ENCODE results near the gene JAKMIP3. TPM values are rescaled to one million over a fixed set of nuclear protein-coding genes. Genes with fewer than 3 reads are reported as not detected.

JAKMIP3 gene
- total RNA-seq, 1 donor from 2014 or later, result not detected

DNA sequence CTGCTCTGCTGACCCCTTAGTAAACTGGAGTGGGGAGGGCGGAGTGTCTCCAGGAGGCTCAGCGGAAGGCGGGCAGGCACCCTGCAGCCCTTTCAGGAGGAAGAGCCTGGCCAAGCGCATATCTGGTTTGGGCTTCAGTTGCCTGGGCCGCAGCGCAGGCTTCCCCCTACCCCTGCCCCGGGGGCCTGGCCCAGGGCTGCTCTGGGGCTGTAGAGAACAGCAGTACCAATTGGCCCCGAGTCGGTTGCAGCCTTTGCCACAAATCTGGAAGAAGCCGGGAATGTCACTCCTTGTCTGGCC lies 28.1 kb upstream of the JAKMIP3 start:
- DNase-seq (ENCODE audit: low spot score in 2 of 2), result no peak
- TF ChIP-seq, protein P1, sequence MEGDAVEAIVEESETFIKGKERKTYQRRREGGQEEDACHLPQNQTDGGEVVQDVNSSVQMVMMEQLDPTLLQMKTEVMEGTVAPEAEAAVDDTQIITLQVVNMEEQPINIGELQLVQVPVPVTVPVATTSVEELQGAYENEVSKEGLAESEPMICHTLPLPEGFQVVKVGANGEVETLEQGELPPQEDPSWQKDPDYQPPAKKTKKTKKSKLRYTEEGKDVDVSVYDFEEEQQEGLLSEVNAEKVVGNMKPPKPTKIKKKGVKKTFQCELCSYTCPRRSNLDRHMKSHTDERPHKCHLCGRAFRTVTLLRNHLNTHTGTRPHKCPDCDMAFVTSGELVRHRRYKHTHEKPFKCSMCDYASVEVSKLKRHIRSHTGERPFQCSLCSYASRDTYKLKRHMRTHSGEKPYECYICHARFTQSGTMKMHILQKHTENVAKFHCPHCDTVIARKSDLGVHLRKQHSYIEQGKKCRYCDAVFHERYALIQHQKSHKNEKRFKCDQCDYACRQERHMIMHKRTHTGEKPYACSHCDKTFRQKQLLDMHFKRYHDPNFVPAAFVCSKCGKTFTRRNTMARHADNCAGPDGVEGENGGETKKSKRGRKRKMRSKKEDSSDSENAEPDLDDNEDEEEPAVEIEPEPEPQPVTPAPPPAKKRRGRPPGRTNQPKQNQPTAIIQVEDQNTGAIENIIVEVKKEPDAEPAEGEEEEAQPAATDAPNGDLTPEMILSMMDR (IDR thresholded peaks at IDR 0.05), result no peak
- Histone ChIP-seq H3K9me3 (no peaks in the 10 kb centered on the region), H3K36me3 (no peaks in the 10 kb centered on the region), H3K27ac (no peak overlapping the region), H3K4me3 (no peak overlapping the region), H3K27me3 (peaks cover 16% of the 10 kb centered on the region), H3K4me1 (peaks cover 4 to 6% of the 10 kb centered on the region in 2 donors)
- intact Hi-C loops (cut with DNase I), result no loop called here

DNA sequence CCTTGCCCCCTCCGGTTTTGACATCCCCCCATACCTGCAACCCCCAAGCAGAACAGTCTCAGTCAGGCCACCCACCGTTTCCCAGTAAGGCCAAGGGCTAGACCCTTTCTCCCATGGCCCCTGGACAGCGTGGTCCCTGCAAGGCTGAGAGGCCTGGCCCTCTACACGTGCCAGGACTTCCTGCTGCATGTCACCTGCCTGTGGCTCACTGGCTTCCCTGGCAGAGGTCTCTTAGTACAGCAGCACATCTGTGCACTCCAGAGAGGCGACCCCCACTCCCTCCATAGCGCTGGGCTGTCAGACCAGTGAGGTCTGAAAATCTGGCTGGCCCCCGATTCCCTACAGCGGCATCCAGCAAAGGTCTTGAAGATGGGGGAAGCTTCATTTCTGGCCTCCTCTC lies 26.4 kb upstream of the JAKMIP3 start:
- Histone ChIP-seq H3K27me3 (peaks cover 16% of the 10 kb centered on the region), H3K36me3 (no peaks in the 10 kb centered on the region), H3K9me3 (no peaks in the 10 kb centered on the region), H3K4me3 (no peak overlapping the region), H3K27ac (no peak overlapping the region), H3K4me1 (peaks cover 4 to 6% of the 10 kb centered on the region in 2 donors)
- intact Hi-C loops (cut with DNase I), result no loop called here
- TF ChIP-seq, protein P1 (IDR thresholded peaks at IDR 0.05), result no peak
- no peak for DNase-seq (ENCODE audit: low spot score in 2 of 2)

DNA sequence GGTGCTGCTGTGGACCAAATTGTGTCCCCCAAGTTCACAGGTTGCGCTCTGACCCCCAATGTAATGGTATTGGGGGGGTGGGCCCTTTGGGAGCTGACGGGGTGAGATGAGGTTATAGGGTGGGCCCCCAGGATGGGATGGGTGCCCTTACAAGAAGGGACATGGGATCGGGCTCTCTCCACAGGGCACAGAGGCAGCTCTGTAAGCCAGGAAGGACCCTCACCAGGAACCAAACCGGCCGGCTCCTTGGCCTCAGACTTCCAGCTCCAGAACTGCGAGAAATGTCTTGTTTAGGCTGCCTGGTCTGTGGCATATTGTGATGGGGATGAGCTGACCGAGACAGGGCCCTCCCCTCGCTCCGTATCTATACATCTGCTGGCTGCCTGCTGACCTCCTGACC lies 25.7 kb upstream of the JAKMIP3 start:
- Histone ChIP-seq H3K27me3 (peaks cover 16% of the 10 kb centered on the region), H3K4me3 (no peak overlapping the region), H3K36me3 (no peaks in the 10 kb centered on the region), H3K27ac (no peak overlapping the region), H3K4me1 (peaks cover 4 to 6% of the 10 kb centered on the region in 2 donors), H3K9me3 (no peaks in the 10 kb centered on the region)
- TF ChIP-seq, protein P1 (IDR thresholded peaks at IDR 0.05), result no peak
- intact Hi-C loops (cut with DNase I), result no loop called here
- no peak for DNase-seq (ENCODE audit: low spot score in 2 of 2)

DNA sequence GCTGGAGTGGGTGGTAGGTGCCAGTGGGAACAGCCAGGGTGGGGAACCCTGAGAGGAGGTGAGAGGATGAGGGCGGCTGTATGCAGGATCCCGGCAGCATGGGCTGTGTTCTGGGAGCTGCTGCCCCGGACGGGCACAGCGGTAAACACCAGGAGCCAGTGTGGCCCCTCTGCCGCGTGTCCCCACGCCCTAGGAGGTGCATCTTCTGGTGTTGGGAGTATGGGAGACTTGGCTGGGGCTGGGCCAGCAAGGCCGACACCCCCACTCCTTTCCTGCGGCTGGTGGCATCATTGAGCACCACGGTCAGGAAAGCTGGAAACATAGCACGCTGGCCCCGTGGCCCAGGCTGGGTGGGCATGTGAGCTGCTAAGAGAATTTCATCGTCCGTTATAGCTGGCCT lies 24.4 kb upstream of the JAKMIP3 start:
- Histone ChIP-seq H3K4me1 (peaks cover 0 to under 1% of the 10 kb centered on the region in 2 donors), H3K36me3 (no peaks in the 10 kb centered on the region), H3K27me3 (peaks cover 12% of the 10 kb centered on the region), H3K27ac (no peak overlapping the region), H3K9me3 (no peaks in the 10 kb centered on the region), H3K4me3 (no peak overlapping the region)
- no peak for DNase-seq (ENCODE audit: low spot score in 2 of 2)
- intact Hi-C loops (cut with DNase I), result no loop called here
- TF ChIP-seq, protein P1 (IDR thresholded peaks at IDR 0.05), result no peak

DNA sequence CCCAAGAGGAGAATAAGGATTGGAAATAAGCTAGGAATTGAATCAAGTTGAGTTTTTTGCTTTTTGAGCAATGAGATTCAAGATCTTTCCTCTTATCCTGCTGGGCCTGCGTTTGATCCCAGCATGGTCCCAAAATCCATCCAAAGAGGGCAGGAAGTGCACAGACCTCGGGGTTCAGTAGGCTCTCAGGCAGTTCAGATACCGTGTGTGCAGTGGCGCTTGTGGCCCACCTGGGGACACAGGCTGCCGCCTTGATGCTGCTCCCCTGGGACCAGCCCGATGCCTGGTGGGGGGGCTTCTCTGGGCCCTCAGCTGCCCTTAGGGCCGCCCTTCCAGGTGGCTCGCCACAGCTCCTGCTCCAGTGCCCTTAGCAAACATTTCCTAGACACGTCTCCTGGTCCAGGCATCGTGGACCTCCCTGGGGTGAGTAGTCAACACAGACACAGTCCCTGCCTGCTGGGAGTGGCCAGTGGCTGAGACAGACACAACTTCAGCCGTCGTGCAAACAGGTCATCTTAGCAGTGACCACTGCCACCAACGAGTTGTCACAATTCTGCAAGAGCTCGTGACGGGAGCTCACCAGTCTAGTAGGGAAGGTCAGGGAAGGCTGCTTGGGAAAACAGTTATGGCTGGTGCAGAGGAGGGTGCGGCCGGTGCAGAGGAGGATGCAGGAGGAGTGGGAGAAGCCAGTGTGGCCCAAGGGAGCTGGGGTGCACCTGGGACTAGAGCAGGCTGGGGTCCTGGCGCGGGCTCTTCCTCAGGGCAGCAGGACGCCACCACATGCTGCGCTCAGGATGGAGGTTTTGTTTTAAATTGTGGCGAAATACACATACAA lies 21.7 kb upstream of the JAKMIP3 start:
- H3K4me1 ChIP-seq, result no peaks in the 10 kb centered on the region
- intact Hi-C loops (cut with DNase I), result no loop called here
- H3K9me3 ChIP-seq, result no peaks in the 10 kb centered on the region
- no peaks in the 10 kb centered on the region for H3K36me3 ChIP-seq
- TF ChIP-seq, protein P1 (IDR thresholded peaks at IDR 0.05), result no peak
- no peak overlapping the region for H3K27ac ChIP-seq
- no peaks in the 10 kb centered on the region for H3K27me3 ChIP-seq
- H3K4me3 ChIP-seq, result no peak overlapping the region
- no peak for DNase-seq (ENCODE audit: low spot score in 2 of 2)
